ENCODE data around the gene PLXND1.
A peak's percentile ranks its signal among the peaks of the same experiment; 100 is the strongest.
"Not testable (repeated sequence)": the region's sequence is repeated elsewhere in the genome, so short reads cannot be mapped to it uniquely, and the experiment has no call there.

Gene PLXND1, protein sequence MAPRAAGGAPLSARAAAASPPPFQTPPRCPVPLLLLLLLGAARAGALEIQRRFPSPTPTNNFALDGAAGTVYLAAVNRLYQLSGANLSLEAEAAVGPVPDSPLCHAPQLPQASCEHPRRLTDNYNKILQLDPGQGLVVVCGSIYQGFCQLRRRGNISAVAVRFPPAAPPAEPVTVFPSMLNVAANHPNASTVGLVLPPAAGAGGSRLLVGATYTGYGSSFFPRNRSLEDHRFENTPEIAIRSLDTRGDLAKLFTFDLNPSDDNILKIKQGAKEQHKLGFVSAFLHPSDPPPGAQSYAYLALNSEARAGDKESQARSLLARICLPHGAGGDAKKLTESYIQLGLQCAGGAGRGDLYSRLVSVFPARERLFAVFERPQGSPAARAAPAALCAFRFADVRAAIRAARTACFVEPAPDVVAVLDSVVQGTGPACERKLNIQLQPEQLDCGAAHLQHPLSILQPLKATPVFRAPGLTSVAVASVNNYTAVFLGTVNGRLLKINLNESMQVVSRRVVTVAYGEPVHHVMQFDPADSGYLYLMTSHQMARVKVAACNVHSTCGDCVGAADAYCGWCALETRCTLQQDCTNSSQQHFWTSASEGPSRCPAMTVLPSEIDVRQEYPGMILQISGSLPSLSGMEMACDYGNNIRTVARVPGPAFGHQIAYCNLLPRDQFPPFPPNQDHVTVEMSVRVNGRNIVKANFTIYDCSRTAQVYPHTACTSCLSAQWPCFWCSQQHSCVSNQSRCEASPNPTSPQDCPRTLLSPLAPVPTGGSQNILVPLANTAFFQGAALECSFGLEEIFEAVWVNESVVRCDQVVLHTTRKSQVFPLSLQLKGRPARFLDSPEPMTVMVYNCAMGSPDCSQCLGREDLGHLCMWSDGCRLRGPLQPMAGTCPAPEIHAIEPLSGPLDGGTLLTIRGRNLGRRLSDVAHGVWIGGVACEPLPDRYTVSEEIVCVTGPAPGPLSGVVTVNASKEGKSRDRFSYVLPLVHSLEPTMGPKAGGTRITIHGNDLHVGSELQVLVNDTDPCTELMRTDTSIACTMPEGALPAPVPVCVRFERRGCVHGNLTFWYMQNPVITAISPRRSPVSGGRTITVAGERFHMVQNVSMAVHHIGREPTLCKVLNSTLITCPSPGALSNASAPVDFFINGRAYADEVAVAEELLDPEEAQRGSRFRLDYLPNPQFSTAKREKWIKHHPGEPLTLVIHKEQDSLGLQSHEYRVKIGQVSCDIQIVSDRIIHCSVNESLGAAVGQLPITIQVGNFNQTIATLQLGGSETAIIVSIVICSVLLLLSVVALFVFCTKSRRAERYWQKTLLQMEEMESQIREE (N-terminal part only)

DNA sequence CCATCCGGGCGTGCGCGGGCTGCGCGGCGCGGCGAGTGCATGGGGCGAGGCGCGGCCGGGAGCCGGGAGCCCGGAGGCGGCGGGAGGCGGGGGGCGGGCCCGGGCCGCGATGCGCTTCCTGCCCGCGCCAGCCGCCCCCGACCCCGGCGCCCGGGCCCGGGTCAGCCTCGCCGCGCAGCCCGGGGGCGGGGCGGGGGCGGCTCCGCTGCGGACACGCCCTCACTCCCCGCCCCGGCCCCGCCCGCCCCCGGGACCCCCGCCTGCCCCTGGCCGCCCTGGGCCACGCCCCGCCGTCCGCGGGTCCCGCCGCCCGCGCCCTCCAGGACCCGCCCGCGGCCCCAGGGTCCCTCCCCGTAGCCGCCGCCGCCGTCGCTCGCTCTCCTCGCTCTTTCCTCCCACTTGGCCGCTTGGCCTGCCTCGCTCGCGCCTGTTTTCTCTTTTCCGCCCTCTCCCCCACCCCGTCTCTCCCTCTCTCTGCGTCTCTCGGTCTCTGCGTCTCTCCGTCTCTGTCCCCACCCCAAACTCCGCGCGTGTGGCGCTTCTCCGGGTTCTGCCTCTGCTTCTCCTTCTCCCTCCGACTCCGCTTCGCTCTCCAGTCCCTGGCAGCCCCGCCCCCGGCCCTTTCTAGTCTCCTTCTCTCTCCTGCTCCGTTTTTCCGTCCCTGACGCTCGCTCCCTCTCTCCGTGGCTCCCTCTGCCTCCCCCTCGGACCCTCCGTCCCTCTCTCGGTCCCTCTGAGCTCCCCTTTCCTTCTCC is at the start of gene PLXND1:
PLXND1 (minus strand) TSS at position 41 of the 755 bp plus-strand sequence; CDS start at position 4, 37 bp downstream.
- FAIRE-seq (no peak), DNase-seq (ENCODE audit: low spot score) (no peak)

- DNase-seq (ENCODE audit: low spot score) (no peak), FAIRE-seq (no peak)
Measured at GRCh38 chr3:129655291-129655700, 48.8 kb upstream of the PLXND1 start.

DNA sequence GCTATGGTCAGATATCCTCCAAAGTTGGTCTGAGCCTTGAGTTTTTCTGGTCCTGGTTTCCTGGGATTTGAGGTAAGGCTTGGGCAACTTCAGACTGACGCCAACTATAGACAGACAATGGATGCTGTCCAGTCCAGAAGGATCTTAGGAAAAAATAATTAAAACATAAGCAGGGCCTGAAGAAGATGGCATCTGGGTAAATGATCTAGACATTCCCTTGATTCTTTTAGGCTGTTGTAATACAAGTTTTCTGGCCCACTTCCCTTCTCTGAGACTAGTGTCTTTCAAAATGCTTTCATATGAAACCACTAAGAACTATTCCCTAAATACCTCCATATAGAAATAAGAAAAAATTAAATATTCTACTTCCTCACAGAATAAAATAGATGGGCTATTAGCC is 47.7 kb upstream of the PLXND1 start:
- DNase-seq (ENCODE audit: low spot score) (no peak), FAIRE-seq (no peak)

GRCh38 chr3:129653019-129653418 is 46.5 kb upstream of the PLXND1 start:
- FAIRE-seq (no peak), DNase-seq (ENCODE audit: low spot score) (no peak)

- FAIRE-seq (peak; percentile 77), DNase-seq (ENCODE audit: low spot score) (peak; percentile 64)
Measured at GRCh38 chr3:129651435-129652202, 45.1 kb upstream of the PLXND1 start.

GRCh38 chr3:129650256-129650872 is 43.9 kb upstream of the PLXND1 start:
- DNase-seq (ENCODE audit: low spot score) (peak; percentile 42), FAIRE-seq (peak; percentile 44)

DNA sequence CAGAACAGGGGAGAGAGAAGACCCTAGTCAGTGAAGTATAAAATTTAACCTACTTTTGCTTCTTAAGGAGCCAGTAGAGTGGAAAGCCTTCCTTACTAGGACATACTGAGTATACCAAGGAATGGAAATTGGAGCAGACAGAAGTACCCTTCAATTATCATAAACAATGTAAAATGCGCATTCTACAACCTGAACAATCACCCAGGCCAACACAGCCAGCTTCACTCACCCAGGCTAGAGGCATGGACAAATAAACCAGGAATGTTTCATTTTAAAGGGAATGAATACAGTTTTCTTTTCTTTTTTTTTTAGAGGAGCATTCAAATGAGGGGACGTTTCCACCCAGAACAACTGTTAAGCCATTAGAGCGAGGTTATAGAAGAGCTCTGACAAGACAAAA is 41.9 kb upstream of the PLXND1 start:
- DNase-seq (ENCODE audit: low spot score) (no peak), FAIRE-seq (no peak)

GRCh38 chr3:129645286-129645685 is 38.8 kb upstream of the PLXND1 start:
- FAIRE-seq (no peak), DNase-seq (ENCODE audit: low spot score) (no peak)

- FAIRE-seq (no peak), DNase-seq (ENCODE audit: low spot score) (no peak)
Measured at GRCh38 chr3:129644836-129645235, 38.4 kb upstream of the PLXND1 start.

DNA sequence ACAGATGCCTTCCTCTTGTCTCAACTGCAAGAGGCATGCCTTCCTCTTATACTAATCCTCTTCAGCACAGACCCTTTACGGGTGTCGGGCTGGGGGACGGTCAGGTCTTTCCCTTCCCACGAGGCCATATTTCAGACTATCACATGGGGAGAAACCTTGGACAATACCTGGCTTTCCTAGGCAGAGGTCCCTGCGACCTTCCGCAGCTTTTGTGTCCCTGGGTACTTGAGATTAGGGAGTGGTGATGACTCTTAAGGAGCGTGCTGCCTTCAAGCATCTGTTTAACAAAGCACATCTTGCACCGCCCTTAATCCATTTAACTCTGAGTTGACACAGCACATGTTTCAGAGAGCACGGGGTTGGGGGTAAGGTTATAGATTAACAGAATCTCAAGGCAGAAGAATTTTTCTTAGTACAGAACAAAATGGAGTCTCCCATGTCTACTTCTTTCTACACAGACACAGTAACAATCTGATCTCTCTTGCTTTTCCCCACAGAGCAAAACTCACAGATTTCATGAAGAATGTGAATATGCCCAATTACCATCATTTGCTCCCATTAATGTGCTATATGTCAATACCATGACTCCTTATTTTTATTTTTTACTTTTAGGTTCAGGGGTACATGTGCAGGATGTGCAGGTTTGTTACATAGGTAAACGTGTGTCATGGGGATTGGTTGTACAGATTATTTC is 35.2 kb upstream of the PLXND1 start:
- FAIRE-seq = not testable (repeated sequence)

GRCh38 chr3:129640985-129641384 is 34.5 kb upstream of the PLXND1 start:
- FAIRE-seq; DNase-seq (ENCODE audit: low spot score): not testable (repeated sequence)

More for the DNA sequence above, 35.2 kb upstream of the PLXND1 start:
- not testable (repeated sequence) for DNase-seq (ENCODE audit: low spot score)

- DNase-seq (ENCODE audit: low spot score) = no peak
- no peak for FAIRE-seq
Measured at GRCh38 chr3:129638481-129638880, 32.0 kb upstream of the PLXND1 start.

DNA sequence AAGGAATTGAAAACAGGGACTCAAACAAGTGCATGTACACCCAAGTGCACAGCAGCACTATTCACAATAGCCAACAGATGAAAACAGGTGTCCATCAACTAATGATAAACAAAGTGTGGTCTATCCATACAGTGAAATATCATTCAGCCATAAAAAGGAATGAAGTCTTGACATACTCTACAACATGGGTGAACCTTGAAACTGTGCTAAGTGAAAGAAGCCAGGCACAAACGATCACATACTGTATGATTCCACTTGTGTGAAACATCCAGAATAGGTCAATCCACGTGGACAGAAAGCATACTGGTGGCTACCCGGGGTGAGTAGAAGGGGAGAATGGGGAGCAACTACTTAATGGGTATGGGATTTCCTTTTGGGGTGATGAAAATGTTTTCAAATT is 29.6 kb upstream of the PLXND1 start:
- no peak for DNase-seq (ENCODE audit: low spot score)
- FAIRE-seq = no peak

DNA sequence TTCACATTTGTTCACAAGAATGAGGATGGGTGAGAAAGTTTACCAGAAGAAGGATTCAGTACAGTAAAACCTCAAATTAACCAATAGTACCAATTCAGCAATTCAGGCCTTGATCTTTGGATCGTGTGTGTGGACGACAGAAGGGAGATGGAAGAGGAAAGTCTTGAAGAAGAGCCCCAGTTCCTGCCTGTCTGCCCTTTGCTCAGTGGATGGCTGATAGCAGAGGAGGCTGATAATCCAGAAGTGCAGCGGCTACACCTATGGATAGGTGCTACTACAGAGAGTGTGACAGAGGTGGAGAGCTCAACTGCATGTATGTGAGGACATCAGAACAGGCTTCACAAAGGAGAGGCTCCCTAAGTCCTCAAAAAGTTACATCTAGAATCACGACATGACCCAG is 29.2 kb upstream of the PLXND1 start:
- no peak for DNase-seq (ENCODE audit: low spot score)
- no peak for FAIRE-seq

- DNase-seq (ENCODE audit: low spot score) (no peak), FAIRE-seq (no peak)
Measured at GRCh38 chr3:129633751-129634481, 27.4 kb upstream of the PLXND1 start.

GRCh38 chr3:129632977-129633376 is 26.5 kb upstream of the PLXND1 start:
- DNase-seq (ENCODE audit: low spot score) (no peak), FAIRE-seq (no peak)

DNA sequence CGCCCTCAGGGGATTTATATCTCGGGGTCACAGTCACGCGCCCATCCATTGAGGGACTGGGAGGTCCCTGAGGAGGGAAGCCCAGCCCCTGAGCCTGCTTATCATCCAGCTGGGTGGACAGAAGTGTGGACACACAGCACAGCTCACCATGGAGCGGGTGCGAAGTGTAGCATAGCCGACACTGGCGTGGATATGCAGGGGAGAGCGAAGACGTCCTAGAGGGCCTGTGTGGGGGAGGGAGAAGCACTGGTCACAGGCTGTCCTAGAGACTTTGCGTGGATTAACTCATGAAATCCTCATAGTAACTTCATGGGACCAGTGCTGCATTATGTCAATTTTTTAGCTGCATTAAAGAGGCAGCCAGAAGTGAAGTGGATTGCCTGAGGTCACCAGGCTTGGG is 26.1 kb upstream of the PLXND1 start:
- FAIRE-seq = no peak

DNA sequence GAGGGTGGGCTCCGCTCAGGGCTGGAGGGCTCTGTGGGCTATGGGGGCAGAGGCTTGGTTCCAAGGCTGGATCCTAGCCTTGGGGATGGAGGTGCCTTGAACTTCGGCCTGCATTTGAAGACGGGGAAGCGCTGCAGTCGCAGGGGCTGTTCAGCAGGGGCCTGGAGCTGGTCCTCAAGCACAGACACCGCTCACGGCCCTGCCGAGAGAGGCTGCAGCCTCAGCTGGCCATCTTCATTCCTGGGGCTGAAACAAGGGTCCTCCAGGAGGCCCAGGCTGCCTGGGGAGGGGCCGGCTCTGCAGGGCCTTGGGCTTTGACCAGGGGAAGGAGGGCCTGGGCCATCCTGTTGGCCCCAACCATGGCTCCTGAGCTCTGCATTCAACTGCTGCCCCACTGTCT is 25.6 kb upstream of the PLXND1 start:
- FAIRE-seq = no peak

More for the DNA sequence above, 26.1 kb upstream of the PLXND1 start:
- DNase-seq (ENCODE audit: low spot score) = no peak

More for the DNA sequence above, 25.6 kb upstream of the PLXND1 start:
- no peak for DNase-seq (ENCODE audit: low spot score)
